Measurements from ENCODE around the gene LCN15. TPM values are rescaled to one million over a fixed set of nuclear protein-coding genes. Genes with fewer than 3 reads are reported as not detected.

LCN15 gene
- polyA plus RNA-seq, 1 donor from 2014 or later, result not detected

- no peak overlapping the region for H2AFZ ChIP-seq (ENCODE audit: low read depth, low read length)
- peaks cover 5% of the 10 kb centered on the region for H3K27me3 ChIP-seq (ENCODE audit: insufficient read depth, low read depth, low read length)
- H3K36me3 ChIP-seq (ENCODE audit: insufficient read depth, low read length), result no peaks in the 10 kb centered on the region
- H3K79me2 ChIP-seq (replicated peaks; ENCODE audit: insufficient read depth, low read length), result no peaks in the 10 kb centered on the region
- H3K4me3 ChIP-seq (ENCODE audit: low read length), result no peak overlapping the region
- H3K27ac ChIP-seq (ENCODE audit: low read length), result no peak overlapping the region
- no peaks in the 10 kb centered on the region for H3K9me2 ChIP-seq (ENCODE audit: insufficient read depth, low read length)
- no peaks in the 10 kb centered on the region for H3K9me3 ChIP-seq (ENCODE audit: low read length)
- no peak overlapping the region for H3K4me2 ChIP-seq (ENCODE audit: low read length)
- no peaks in the 10 kb centered on the region for H3F3A ChIP-seq (ENCODE audit: insufficient read depth, low read length, poor library complexity, severe bottlenecking)
- no peak overlapping the region for H3K9ac ChIP-seq (ENCODE audit: low read length)
- H4K20me1 ChIP-seq (ENCODE audit: insufficient read depth), result no peaks in the 10 kb centered on the region
- no peak for TF ChIP-seq MXI1 (conservative IDR thresholded peaks at IDR 0.05; ENCODE audit: poor library complexity, severe bottlenecking)
- TF ChIP-seq TAF1 (IDR thresholded peaks at IDR 0.05; ENCODE audit: low read depth), result no peak
- TF ChIP-seq SMC3 (conservative IDR thresholded peaks at IDR 0.05; ENCODE audit: poor library complexity), result no peak
- TF ChIP-seq, protein P1, sequence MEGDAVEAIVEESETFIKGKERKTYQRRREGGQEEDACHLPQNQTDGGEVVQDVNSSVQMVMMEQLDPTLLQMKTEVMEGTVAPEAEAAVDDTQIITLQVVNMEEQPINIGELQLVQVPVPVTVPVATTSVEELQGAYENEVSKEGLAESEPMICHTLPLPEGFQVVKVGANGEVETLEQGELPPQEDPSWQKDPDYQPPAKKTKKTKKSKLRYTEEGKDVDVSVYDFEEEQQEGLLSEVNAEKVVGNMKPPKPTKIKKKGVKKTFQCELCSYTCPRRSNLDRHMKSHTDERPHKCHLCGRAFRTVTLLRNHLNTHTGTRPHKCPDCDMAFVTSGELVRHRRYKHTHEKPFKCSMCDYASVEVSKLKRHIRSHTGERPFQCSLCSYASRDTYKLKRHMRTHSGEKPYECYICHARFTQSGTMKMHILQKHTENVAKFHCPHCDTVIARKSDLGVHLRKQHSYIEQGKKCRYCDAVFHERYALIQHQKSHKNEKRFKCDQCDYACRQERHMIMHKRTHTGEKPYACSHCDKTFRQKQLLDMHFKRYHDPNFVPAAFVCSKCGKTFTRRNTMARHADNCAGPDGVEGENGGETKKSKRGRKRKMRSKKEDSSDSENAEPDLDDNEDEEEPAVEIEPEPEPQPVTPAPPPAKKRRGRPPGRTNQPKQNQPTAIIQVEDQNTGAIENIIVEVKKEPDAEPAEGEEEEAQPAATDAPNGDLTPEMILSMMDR (IDR thresholded peaks at IDR 0.05; ENCODE audit: poor library complexity, severe bottlenecking), result no peak
- TF ChIP-seq POLR2AphosphoS5 (IDR thresholded peaks at IDR 0.05), result no peak
- no peak for TF ChIP-seq REST (IDR thresholded peaks at IDR 0.05; ENCODE audit: borderline replicate concordance)
- TF ChIP-seq RAD21 (conservative IDR thresholded peaks at IDR 0.05), result no peak
- no peak for TF ChIP-seq EP300 (conservative IDR thresholded peaks at IDR 0.05; ENCODE audit: poor library complexity, severe bottlenecking)
- TF ChIP-seq EZH2 (IDR thresholded peaks at IDR 0.05; ENCODE audit: borderline replicate concordance, insufficient read depth, low read length, poor library complexity, severe bottlenecking), result no peak
Observed at GRCh38 chr9:136733611-136734010, 30.7 kb downstream of the LCN15 start.

- Histone ChIP-seq H2AFZ (ENCODE audit: low read depth, low read length) (no peak overlapping the region), H3K9me2 (ENCODE audit: insufficient read depth, low read length) (no peaks in the 10 kb centered on the region), H3F3A (ENCODE audit: insufficient read depth, low read length, poor library complexity, severe bottlenecking) (no peaks in the 10 kb centered on the region), H3K79me2 (replicated peaks; ENCODE audit: insufficient read depth, low read length) (no peaks in the 10 kb centered on the region), H3K36me3 (ENCODE audit: insufficient read depth, low read length) (no peaks in the 10 kb centered on the region), H3K4me2 (ENCODE audit: low read length) (no peak overlapping the region), H3K4me3 (ENCODE audit: low read length) (no peak overlapping the region), H4K20me1 (ENCODE audit: insufficient read depth) (no peaks in the 10 kb centered on the region), H3K9me3 (ENCODE audit: low read length) (no peaks in the 10 kb centered on the region), H3K9ac (ENCODE audit: low read length) (no peak overlapping the region), H3K27me3 (ENCODE audit: insufficient read depth, low read depth, low read length) (peaks cover 8% of the 10 kb centered on the region), H3K27ac (ENCODE audit: low read length) (no peak overlapping the region)
- TF ChIP-seq EZH2 (IDR thresholded peaks at IDR 0.05; ENCODE audit: borderline replicate concordance, insufficient read depth, low read length, poor library complexity, severe bottlenecking) (no peak), MXI1 (conservative IDR thresholded peaks at IDR 0.05; ENCODE audit: poor library complexity, severe bottlenecking) (no peak), EP300 (conservative IDR thresholded peaks at IDR 0.05; ENCODE audit: poor library complexity, severe bottlenecking) (no peak)
- TF ChIP-seq, protein P1 (IDR thresholded peaks at IDR 0.05; ENCODE audit: poor library complexity, severe bottlenecking), result no peak
Observed at GRCh38 chr9:136732444-136733178, 31.7 kb downstream of the LCN15 start.
